Keratinocyte (primary cell): Measurements from ENCODE around the gene ATE1. TPM values are rescaled to one million over a fixed set of nuclear protein-coding genes. Genes with fewer than 3 reads are reported as not detected.

ENCODE experiments used
- DNase-seq: peaks from one replicate; pipeline ENCODE4 v3.0.0-alpha.2; 2011; ENCODE audit warnings: low read depth, missing footprints, low spot score
- FAIRE-seq: peaks from 2 replicates; lab custom pipeline; 2011; peaks lifted over from hg19 to GRCh38; lab: Jason Lieb, UNC
- H2AFZ ChIP-seq: 2 replicates; pipeline ENCODE4 v1.6.0; 2012; ENCODE audit warnings: low read length, control low read depth, inconsistent platforms; ENCODE audit not compliant: control insufficient read depth
- H3K27ac ChIP-seq: 2 replicates; pipeline ENCODE4 v1.5.1; 2011; ENCODE audit warnings: low read length; ENCODE audit not compliant: control insufficient read depth, insufficient read depth
- H3K27me3 ChIP-seq: 3 replicates; pipeline ENCODE4 v1.6.0; 2011; ENCODE audit warnings: low read length; ENCODE audit not compliant: control insufficient read depth, insufficient read depth; ENCODE audit errors: extremely low read depth
- H3K36me3 ChIP-seq, 2 experiments: 2 replicates in 1 of 2; 3 replicates in 1 of 2; pipeline ENCODE4 v1.5.1; 2011; ENCODE audit warnings: low read length in 2 of 2, mild to moderate bottlenecking in 1 of 2; ENCODE audit not compliant: control insufficient read depth in 2 of 2, insufficient read depth in 2 of 2; ENCODE audit errors: extremely low read depth in 1 of 2
- H3K4me1 ChIP-seq: 3 replicates; pipeline ENCODE4 v1.5.1; 2011; ENCODE audit warnings: low read length; ENCODE audit not compliant: control insufficient read depth, insufficient read depth; ENCODE audit errors: extremely low read depth
- H3K4me2 ChIP-seq: 3 replicates; pipeline ENCODE4 v1.6.0; 2011; ENCODE audit warnings: low read depth, low read length; ENCODE audit not compliant: control insufficient read depth, insufficient read depth; ENCODE audit errors: extremely low read depth
- H3K4me3 ChIP-seq, 3 experiments: fragments of 200-600 bp in 1 of 3; sonication (generic) in 1 of 3; 2 replicates in 2 of 3; 3 replicates in 1 of 3; pipeline ENCODE4 v1.5.1; 2011 to 2016; ENCODE audit warnings: low read length in 3 of 3, mild to moderate bottlenecking in 3 of 3, control low read depth in 2 of 3, inconsistent platforms in 1 of 3, low read depth in 1 of 3, mixed read lengths in 1 of 3, mixed run types in 1 of 3, moderate library complexity in 1 of 3; ENCODE audit not compliant: control insufficient read depth in 2 of 3, insufficient read depth in 2 of 3; ENCODE audit errors: extremely low read depth in 1 of 3
- H3K79me2 ChIP-seq: 2 replicates; pipeline ENCODE4 v1.6.0; 2012; ENCODE audit warnings: low read length; ENCODE audit not compliant: control insufficient read depth, insufficient read depth
- H3K9ac ChIP-seq: 3 replicates; pipeline ENCODE4 v1.6.0; 2011; ENCODE audit warnings: low read length; ENCODE audit not compliant: control insufficient read depth, insufficient read depth; ENCODE audit errors: extremely low read depth
- H3K9me1 ChIP-seq: 3 replicates; pipeline ENCODE4 v1.6.0; 2011; ENCODE audit warnings: low read length; ENCODE audit not compliant: control insufficient read depth, insufficient read depth; ENCODE audit errors: extremely low read depth
- H3K9me3 ChIP-seq: 2 replicates; pipeline ENCODE4 v1.5.1; 2012; ENCODE audit warnings: low read depth, low read length; ENCODE audit not compliant: control insufficient read depth
- H4K20me1 ChIP-seq: 3 replicates; pipeline ENCODE4 v1.6.0; 2011; ENCODE audit warnings: low read length; ENCODE audit not compliant: control insufficient read depth, insufficient read depth; ENCODE audit errors: extremely low read depth
- CTCF ChIP-seq, 3 experiments: IDR thresholded peaks in 1 of 3; conservative IDR thresholded peaks in 1 of 3; optimal IDR thresholded peaks in 1 of 3; 2 replicates in 2 of 3; 3 replicates in 1 of 3; pipeline versions ENCODE3 to v1.5.1; 2011; ENCODE audit warnings: low read length in 3 of 3, mild to moderate bottlenecking in 3 of 3, moderate library complexity in 2 of 3, control low read depth in 1 of 3, inconsistent platforms in 1 of 3; ENCODE audit not compliant: insufficient read depth in 2 of 3; ENCODE audit errors: extremely low read depth in 1 of 3
- EZH2 ChIP-seq: IDR thresholded peaks from one replicate; pipeline ENCODE4 v1.6.1; 2012; ENCODE audit warnings: inconsistent platforms, mild to moderate bottlenecking, low read length, moderate library complexity
- dilution Hi-C: fragments of 300-500 bp; cut with MboI; formaldehyde crosslinking; loops from one replicate; pipeline ENCODE4 v1.7.0; 2020; ENCODE audit warnings: low sequenced_read_pairs; ENCODE audit not compliant: extremely low pct_ligation_motif_present
- polyA plus RNA-seq, 5 experiments: library from polyadenylated mRNA; depleted of rRNA in 3 of 5; stranded (reverse) in 3 of 5; stranded (forward) in 1 of 5; unstranded in 1 of 5; fragments of >200 nt; gene quantifications; 1 replicate in 1 of 5; 2 replicates in 3 of 5; 3 replicates in 1 of 5; pipeline versions ENCODE4 v1.2.1 to v1.2.3, GENCODE V29; 2011 to 2012; ENCODE audit warnings: missing spikeins in 2 of 5, low read depth in 1 of 5, low replicate concordance in 1 of 5

The ATE1 gene
- polyA plus RNA-seq, 1 donor (not counting 4 experiments of a cell fraction or from before 2014, with no cell fraction given), result 14.9 TPM

- FAIRE-seq, result no peak
- TF ChIP-seq EZH2, result no peak
- no peak for TF ChIP-seq CTCF (optimal IDR thresholded peaks at IDR 0.05 in 1 of 3, IDR thresholded peaks at IDR 0.05 in 1 of 3, conservative IDR thresholded peaks at IDR 0.05 in 1 of 3; ENCODE audit: extremely low read depth in 1 of 3, insufficient read depth in 2 of 3, low read length in 3 of 3)
- dilution Hi-C loops, result no loop called here
Observed at GRCh38 chr10:121851786-121852185, 76.0 kb downstream of the ATE1 start.

GRCh38 chr10:121848082-121848481 is 79.7 kb downstream of the ATE1 start:
- DNase-seq, result no peak

More at GRCh38 chr10:121851786-121852185, 76.0 kb downstream of the ATE1 start:
- H3K27ac ChIP-seq, result no peak overlapping the region
- no peaks in the 10 kb centered on the region for H4K20me1 ChIP-seq
- no peak overlapping the region for H3K4me2 ChIP-seq
- H2AFZ ChIP-seq, result no peak overlapping the region
- no peak for DNase-seq
- H3K9ac ChIP-seq, result no peak overlapping the region
- peaks cover 0 to 2% of the 10 kb centered on the region in 2 experiments for H3K36me3 ChIP-seq
- no peaks in the 10 kb centered on the region for H3K9me3 ChIP-seq
- no peaks in the 10 kb centered on the region for H3K79me2 ChIP-seq
- H3K27me3 ChIP-seq, result no peaks in the 10 kb centered on the region
- H3K9me1 ChIP-seq, result no peaks in the 10 kb centered on the region
- no peak overlapping the region for H3K4me3 ChIP-seq
- no peaks in the 10 kb centered on the region for H3K4me1 ChIP-seq

More at GRCh38 chr10:121848082-121848481, 79.7 kb downstream of the ATE1 start:
- Histone ChIP-seq H3K9ac (no peak overlapping the region), H3K4me3 (no peak overlapping the region), H3K9me3 (no peaks in the 10 kb centered on the region), H3K4me2 (no peak overlapping the region), H3K27me3 (no peaks in the 10 kb centered on the region), H3K27ac (no peak overlapping the region), H3K4me1 (no peaks in the 10 kb centered on the region), H2AFZ (no peak overlapping the region), H3K9me1 (no peaks in the 10 kb centered on the region), H4K20me1 (no peaks in the 10 kb centered on the region), H3K36me3 (peaks cover 0 to 2% of the 10 kb centered on the region in 2 experiments), H3K79me2 (no peaks in the 10 kb centered on the region)
- no peak for FAIRE-seq
- TF ChIP-seq EZH2 (no peak), CTCF (optimal IDR thresholded peaks at IDR 0.05 in 1 of 3, IDR thresholded peaks at IDR 0.05 in 1 of 3, conservative IDR thresholded peaks at IDR 0.05 in 1 of 3; ENCODE audit: extremely low read depth in 1 of 3, insufficient read depth in 2 of 3, low read length in 3 of 3) (no peak)
- dilution Hi-C loops, result no loop called here
